ENCODE measurements around the gene GUCD1.

The GUCD1 gene

GRCh38 chr22:24523873-24524272, 31.1 kb downstream of the GUCD1 start:
- no peak for DNase-seq

GRCh38 chr22:24521791-24522245, 33.1 kb downstream of the GUCD1 start:
- no peak for DNase-seq

DNA sequence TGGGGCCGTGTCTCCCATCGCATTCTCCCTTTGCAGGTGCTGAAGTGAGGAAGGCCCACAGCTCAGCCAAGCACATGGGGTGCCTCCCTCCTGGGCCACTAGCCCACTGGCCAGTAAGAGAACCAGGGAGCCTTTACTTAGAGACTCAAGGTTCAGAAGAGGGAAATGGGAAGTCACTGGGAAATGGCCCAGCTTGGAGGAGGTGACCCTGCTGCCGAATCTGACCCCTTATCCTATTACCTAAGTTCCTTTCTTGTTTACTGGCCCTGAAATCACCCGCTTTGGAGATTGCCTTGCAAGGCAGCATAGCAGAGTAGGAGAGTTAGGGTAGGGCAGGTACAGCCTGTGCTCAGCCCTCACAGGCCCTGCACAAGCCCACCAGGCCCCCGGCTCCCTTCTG, 35.4 kb downstream of the GUCD1 start:
- DNase-seq = no peak

DNA sequence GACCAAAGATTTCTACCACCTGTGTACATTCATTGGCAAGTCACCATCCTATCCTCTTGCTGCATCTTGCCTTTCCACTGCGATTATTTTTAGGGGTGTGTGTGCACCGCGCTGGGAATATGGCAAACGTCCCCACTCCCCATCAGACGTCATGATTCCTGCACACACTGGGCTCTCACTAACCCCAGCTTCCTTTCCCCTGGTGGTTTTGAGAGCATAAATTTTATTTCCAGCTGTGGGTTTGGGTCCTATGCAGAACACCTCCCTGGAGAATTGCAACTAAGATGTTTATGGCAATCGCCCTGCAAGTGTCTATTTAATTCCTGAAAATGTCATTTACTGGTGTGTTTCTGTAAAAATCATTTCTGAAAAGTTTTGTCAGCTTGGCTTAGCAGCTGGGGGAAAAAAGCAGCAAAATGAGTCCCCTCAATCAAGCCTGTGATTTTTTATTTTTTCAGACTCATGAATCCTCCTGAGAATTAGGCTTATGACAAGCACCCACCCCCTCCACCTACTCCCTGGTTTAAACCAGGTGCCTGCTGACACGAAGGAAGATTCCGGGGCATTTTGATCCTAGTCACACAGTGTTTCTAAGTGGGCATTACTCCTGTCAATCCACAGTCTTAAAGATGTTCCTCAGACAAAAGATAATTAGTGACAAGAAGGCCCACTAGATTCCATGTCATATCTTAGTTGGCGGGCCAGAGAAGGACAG, 36.0 kb downstream of the GUCD1 start:
- no peak for DNase-seq

DNA sequence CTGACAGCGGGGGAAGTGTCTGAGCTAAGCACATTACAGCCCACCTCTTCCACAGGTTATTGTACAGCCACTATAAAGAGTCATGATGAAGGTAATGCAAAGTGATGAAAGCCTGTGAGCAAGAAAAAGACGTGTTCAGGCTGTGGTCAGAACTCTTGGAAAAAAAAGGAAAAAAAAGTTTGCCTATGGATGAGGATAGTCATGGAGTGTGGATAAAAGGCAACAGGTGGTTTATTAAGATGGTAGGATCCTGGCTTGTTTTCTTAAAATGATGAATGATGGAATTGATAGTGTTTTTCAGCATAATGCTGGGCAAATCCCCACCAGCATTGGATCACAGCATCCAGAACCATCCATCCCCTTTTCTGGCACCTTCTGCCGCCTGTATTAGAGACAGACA, 36.7 kb downstream of the GUCD1 start:
- no peak for DNase-seq

GRCh38 chr22:24517446-24517845, 37.5 kb downstream of the GUCD1 start:
- no peak for DNase-seq

GRCh38 chr22:24516301-24516737, 38.6 kb downstream of the GUCD1 start:
- peak; percentile 61 for DNase-seq

- no peak for DNase-seq
These were observed 40.0 kb downstream of the GUCD1 start for GRCh38 chr22:24515027-24515338.

DNA sequence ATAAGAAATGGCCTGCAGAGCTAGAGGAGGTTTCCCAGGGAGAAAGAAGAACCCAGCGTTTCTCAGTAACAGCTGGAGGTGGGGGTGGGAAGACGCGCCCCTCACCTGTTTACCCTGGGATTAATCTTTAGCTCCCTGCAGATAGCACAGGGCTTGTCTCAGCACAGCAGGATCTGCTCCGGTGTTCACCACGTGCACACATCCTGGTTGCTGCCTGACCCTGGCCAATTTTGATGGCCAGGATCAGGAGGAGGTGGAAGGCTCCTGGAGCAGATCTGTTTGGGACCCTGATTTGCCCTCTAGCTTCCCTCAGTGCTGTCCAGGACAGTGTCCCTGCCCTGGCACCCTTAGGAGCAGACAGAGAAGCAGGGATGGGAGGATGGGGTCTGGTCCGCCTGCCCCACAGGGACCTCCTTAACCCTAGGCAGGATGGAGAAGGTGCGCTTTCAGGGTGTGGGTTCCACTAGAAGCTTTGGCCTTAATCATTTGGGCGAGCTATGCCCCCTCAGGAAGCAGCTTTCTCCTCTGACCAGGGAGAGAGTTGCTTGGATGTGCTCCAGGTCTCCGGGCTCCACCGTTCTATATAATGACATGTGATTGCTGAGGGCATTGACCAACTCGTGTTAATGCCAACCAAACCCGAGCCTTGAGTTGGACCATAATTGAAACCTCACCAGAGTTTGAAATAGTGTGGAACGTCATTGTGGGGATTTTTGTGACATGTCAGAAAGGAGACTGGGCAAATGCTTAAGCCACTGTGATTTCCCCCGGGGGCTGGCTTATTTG, 40.5 kb downstream of the GUCD1 start:
- peak; percentile 26 for DNase-seq

DNA sequence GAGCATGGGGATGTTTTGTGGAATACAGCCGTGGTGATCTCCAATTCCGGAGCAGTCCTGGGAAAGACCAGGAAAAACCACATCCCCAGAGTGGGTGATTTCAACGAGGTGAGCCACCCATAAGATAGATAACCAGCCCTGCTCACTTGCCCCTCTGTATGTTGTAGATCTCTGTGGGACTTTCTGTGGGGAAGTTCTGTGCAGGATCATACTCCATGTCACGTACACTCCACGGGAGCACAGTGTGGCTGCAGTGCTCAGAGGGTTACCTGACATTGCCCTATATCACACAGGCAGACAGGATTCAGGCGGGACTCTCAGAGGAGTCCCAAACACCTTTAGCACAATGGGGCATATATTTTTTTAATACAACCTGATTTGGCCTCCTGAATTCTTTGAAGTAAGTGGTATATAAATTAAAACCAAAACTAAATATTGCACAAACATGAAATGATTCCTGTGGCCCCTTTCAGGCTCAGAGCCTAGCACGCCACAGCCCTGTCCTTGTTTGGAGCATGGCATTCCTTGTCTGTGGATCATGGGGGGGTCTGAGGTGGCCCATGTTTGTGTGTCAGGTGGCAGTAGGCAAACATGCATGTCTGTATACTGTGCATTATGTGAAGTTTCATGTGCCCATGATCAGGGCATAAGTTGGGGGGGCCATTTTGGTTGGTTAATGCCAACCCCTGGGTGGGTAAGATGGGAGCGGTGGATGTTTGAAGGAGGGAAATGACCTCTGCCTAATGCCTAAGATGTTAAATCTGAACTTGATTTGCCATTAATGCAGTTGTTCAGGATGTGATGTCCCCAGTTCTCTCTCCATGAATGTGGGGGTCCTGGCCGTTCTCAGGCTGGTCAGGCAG, 41.3 kb downstream of the GUCD1 start:
- peak; percentile 4 for DNase-seq

DNA sequence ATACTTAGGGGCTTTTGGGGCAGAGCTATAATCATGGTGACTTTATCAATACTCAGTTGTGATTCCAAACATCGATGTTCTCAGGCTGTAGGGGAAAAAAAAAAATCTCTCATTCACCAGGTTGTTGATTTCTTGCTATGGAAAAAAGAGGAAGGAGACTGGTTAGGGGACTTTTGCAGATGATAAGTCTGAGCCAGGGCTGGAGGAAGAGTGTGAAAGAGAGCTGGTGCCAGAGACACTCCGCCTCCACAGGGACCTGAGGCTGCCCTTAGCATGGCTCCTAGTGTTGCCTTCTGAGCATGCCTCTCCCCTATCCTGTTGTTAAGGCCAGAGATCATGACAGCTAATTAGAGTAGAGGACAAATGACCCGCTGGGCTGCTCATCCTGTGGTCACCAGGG, 42.9 kb downstream of the GUCD1 start:
- DNase-seq = no peak

DNA sequence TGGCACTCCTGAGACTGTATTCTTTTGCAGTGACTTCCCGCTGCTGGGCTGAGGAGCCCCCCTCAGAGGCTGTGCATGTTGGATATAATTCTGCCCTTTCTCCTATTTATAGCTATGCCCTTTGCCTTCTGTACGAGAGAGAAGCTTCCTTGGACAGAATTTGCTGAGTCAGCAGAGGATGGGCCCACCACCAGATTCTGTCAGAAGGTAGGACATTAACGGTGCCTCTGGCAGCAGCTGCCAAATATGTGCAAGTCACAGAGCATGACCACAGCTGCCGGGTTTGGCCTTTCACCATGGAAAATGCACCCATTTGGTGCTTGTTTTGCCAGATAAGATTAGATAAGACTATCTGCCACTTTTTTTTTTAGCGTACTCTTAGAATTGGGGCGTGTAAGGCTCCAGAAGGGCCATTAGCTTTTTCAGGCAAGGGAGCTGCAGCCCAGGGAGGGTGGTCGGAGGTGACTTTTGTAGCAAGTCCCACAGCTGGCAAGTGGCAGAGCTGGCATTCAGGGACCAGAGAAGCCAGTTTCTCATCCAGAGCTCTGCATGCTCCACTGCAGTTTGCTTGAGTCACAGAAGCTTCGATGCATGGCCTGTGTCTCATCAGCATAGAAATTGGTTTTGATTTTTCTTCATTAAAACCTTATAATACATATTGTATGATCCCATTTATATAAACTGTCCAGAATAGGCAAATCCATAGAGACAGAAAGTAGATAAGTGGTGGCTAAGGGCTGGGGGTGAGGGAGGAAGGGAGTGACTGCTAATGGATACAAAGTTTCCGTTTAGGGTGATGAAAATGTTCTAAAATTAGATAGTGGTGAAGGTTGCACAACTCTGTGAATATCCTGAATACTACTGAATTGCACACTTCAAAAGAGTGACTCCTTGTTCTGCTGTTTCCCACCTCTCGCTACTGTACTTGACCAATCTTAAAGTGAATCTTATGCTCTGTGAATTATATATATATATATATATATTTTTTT, 44.0 kb downstream of the GUCD1 start:
- DNase-seq = no peak

GRCh38 chr22:24507716-24508115, 47.2 kb downstream of the GUCD1 start:
- DNase-seq = no peak

- no peak for DNase-seq
These were observed 48.0 kb downstream of the GUCD1 start for GRCh38 chr22:24506802-24507438.

DNA sequence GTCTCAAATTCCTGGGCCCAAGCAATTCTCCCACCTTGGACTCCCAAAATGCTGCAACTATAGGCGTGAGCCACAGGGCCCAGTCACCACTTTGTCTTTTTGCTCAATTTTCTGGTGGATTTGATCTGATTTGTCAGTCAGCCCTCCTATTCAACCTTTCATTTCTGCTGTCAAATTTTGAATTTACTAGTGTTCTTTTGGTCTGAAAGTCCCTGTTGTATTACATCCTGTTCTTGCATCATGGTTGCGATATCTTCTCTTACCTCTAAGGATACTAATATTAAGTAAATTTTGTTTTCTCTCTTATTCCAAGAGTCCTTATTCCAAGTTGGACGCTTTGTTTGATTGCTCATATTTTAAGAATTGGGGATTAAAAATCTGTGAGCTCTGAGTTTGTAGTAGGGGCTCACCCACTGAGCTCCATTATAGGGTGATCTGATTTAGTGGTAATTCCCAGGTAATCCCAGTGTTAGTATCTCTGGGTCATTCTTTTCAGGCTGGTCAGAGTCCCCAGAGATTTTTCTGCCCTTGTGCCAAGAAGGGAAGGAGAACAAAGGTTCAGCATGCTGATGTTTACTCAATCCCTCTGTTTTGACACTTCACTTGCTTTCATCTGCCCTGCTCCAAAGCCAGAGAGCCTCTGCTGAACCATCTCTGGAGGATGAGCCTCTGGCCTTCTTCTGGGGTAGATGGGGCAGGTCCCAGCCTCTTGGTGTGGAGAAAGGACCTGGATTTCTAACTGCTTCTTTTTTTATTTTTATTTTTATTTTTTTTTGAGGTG, 49.8 kb downstream of the GUCD1 start:
- no peak for DNase-seq

- DNase-seq = no peak
These were observed 50.4 kb downstream of the GUCD1 start for GRCh38 chr22:24504540-24504939.

- no peak for DNase-seq
These were observed 51.0 kb downstream of the GUCD1 start for GRCh38 chr22:24503843-24504338.

- no peak for DNase-seq
These were observed 51.6 kb downstream of the GUCD1 start for GRCh38 chr22:24503137-24503842.

- no peak for DNase-seq
These were observed 52.4 kb downstream of the GUCD1 start for GRCh38 chr22:24502541-24502940.

DNA sequence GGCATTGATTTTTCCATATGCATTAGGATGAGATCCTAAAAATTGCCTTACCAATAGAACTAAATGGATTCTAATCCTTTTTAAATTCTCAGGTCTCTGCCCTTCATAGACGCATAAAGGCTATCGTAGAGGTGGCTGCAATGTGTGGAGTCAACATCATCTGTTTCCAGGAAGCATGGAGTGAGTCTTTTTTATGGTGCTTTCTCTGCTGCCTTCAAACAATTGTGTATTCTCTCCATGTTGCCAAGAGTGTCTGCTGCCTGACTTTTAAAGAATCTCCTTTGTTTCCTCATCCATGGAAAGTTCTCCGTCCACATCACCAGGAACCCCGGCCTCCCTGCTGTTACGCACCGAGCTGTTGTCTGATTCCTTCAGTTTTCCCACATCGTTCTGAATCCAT, 52.9 kb downstream of the GUCD1 start:
- no peak for DNase-seq

All from right forelimb (tissue), 1 donor.